Measurements from ENCODE around the gene MAPK10.

MAPK10 gene

DNA sequence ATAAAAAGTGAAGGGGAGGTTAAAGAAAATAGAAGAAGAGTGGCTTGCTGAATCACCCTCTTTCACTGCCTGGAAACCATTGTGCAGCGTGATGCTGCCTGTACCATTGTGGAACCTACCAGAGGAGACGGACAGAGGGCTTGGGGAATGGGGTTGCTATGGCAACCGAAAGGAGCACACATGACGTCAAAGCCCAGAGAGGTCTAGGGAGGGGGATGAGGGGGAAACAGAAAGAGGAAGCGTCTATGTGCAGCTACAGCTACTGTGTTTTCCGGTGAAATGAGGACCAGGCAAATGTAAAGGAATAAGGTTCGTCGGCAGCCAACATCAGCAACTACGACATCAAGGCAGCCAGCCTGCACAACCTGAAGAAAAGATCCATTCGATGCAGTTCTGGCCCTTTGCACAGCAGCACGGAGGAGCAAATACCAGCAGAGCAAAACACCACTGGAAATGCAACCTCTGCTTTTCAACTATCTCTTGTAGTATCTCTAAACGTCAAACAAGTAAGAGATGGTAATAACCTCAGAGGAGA is at the start of gene MAPK10:
Gene MAPK10, minus strand, starts transcription at position 110 of the 535 bp plus-strand sequence.
- DNase-seq, result peak; percentile 69

DNA sequence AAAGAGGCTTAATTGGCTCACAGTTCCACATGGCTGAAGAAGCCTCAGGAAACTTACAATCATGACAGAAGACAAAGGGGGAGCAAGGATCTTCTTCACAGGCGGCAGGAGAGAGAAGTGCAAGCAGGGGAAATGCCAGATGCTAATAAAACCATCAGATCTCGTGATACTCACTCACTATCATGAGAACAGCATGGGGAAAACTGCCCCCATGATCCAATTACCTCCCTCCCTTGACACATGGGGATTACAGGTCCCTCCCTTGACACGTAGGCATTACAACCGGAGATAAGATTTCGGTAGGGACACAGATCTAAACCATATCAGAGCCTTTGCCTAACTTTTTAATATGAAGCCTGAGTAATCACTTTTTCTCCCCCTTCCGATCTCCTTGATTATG is 43.7 kb upstream of the MAPK10 start:
- DNase-seq, result no peak

DNA sequence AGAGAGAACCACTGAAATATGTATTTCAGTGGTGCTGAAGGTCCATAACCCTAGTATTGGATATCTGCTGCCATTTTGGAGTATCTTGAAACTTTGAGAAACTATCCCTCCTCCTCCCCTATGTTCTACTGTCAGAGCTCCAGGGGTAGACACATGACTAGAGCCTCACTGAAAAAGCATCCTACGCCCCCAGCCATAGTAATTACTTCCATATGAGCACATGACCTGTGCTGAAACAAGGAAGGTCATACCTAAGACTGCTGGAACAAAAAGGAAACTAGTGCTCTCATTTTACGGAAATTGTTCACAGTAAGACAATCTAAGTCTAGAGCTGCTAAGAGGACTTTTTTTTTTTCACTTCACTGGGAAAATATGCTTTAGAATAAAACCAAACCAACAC is 42.0 kb upstream of the MAPK10 start:
- no peak for DNase-seq

DNA sequence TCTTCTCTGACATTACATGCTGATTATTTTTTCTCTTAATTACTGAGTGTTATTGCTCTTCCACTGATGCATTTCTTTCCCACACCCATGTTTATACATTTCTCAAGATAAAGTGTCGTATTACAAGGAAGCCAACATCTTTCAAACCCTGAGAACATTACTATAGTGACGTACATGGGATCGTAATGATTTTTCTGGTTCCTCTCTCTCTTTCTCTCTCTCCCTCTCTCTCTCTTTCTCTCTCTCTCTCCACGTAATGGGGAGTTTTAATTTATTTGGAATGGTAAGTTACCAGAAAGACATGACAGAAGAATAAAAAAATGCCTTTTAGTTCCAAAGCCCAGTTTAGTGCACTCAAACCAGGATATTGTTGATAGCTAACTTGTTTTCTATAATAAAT is 40.4 kb upstream of the MAPK10 start:
- no peak for DNase-seq

DNA sequence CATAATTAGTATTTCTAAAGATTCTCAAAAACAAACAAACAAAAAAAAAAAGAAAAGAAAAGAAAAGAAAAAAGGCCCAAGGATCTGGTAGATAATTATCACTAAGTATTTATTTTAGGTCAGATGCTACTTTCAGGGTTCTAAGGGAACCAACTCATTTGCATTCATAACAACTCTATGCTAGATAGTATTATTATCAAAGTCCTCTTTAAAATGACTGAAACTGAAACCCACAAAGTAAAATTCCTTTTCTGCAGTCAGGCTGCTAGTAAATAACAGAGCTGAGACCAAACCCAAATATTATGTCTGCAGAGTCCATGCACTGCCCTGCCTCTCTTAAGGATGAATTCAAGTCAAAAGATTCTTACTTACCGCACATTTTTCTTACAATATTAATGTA is 38.3 kb upstream of the MAPK10 start:
- DNase-seq, result no peak

DNA sequence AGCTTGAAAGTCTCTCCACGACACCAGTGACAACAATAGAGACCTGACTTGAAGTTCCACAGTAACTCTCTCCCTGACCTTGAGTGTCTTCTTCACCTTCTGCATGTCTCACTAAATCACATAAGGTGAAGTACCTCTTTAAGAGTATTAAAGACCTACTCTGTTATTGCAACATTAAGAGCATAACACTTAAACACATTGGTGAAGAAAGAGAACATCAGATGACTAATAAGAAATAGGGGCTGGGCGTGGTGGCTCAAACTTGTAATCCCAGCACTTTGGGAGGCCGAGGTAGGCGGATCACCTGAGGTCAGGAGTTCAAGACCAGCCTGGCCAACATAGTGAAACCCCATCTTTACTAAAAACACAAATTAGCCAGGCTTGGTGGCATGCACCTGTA is 33.9 kb upstream of the MAPK10 start:
- no peak for DNase-seq

DNA sequence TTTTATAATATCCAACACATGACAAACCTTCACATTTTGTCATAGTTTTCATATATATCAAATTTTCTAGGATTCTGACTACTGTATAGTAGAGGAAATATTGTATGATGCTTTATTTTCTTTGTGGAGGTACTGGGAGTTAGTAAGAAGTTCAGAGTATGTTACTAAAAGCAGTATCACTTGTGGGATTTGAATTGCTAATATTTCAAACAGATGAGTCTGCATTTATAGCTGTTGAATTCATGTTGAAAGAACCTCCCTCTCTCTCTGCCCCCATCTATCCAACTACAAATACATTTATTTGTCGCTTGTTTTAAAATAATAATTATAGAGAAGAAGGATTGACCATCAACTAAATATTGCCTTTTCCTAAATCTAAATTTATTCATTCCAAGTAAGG is 29.8 kb upstream of the MAPK10 start:
- DNase-seq, result no peak

DNA sequence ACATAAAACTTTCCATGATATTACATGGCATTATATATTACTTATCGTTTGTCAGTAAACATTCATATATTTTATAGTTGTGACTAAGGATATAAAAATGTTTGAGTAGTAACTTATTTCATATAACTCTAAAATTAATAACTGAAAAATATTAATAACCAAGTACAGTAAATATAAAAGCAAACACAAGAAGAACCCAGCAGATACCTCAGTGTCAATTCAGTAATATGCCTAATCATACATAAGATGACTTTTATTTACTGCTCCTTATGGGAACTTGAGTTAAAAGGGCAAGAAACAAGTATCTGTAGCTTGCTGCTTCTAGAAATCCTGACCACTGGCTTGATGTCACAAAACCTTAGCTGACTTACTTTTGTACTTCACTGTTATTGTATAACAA is 28.4 kb upstream of the MAPK10 start:
- DNase-seq, result no peak

DNA sequence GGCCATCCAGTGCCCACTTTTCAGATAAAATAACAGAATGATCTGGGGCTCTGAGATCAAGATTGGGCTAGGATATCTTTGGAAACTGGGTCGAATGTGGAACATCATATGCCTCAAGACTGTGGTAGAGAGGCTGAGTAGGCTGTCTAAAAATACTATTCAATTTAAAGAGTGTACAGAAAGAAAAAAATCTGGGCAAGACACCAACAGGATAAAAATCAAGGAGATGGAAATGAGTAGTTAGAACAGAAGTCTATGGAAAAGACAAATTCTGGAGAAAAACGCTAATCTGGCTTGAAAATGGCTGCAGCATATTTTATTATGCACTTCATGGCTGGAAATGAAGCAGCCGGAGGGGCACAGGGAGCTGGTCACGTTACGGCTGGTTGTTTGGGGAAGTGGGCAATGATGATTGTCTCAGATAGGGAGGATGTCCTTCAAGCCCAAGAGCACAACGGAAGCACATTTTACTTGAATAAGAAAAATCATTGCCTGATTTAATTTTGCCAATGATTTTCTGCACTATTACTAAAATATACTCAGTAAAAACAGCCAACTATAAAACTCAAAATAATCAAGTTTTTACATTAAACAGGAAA is 27.1 kb upstream of the MAPK10 start:
- no peak for DNase-seq

DNA sequence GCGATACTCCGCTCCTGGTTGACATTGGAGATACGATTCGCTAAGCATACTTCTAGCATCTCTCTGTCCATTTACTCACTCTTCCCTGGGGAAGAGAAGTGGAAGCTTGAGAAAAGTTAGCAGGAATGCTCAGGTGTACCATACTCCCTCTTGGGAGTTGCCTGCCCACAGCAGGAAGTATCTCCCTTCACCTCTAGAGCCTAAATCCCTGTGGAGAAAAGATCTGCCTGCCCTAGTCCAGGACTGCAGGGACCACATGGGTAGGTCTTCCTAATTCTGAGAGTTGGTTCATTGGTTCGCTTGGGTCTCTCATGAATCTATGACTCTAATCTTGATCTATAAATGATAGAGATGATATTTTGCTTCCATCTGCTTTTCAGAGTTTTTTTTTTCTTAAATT is 26.3 kb upstream of the MAPK10 start:
- no peak for DNase-seq

DNA sequence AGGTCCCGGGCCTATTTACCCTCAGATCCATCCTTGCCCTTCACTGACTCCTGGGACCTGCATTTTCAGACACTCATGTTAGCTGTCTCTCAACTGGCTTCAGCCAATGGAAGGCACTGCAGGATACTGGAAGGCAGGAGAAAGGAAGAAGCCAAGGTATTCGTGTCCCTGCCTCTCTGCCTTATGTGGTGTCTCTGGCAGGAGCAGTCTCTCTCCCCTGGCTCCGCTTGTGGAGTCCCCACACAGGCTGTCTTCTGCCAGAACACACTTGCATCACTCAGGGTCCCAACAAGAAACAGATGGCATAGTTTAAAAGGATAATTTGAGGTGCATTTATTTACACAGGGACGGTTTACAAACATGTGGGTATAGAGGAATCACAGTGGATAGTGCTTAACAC is 21.6 kb upstream of the MAPK10 start:
- DNase-seq, result no peak

DNA sequence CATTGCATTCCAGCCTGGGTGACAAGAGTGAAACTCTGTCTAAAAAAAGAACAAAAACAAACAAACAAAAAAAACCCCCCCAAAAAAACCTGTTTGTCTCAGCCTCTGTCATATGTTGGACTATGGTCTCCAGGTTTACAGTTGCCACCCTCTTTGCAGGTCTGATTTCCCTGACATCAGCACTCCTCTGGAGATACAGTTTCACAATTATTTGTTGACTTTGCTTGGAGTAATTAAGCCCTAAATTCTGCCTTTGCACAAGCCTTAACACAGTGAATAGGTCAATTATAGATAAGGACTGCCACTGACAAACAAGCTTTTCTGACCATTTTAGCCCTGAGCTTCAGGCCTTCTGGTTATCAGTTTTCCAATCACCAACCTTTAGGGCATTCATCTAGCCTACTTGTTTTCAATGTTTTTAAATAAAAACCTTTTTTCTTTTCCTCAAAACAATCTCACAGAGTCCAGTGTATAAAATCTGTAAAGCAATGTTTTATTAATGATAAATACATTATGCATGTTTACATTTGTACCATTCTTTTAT is 20.4 kb upstream of the MAPK10 start:
- DNase-seq, result no peak

DNA sequence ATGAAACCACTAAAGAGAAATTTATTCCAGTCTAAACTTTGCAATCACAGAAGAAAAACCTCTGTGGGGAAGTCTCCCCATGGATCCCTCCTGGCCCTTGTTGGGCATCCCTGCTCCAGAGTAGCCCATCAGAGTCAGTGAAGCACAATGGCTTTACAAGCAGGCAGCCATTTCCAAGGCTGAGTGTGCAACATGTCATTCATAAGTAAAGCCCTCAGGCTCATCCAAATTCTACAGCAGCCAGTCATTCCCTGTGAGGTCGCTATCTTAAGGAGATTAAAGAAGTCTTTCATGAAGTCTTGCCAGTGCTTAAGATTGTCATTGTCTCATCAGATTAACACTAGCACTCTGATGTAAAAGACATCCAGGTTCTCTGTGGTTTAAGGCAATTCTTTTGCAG is 17.0 kb upstream of the MAPK10 start:
- DNase-seq, result no peak

DNA sequence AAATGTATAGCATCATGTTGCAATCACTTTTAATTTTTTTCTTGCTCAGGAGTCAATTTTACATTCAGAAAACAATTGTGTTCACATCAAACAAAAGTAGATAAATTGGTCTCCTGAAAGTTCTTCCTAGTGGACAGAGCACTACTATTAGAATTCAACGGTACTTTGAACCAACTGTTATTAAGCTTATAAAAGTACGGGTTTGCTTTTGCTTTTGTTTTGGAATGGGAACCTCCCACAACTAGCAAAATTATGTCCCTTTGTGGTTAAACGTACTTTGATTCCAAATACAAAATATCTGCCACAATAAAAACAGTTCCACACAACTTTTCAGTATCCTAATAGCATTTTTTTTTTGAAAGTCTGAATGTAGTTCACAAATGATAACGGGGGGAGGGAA is 8.6 kb upstream of the MAPK10 start:
- no peak for DNase-seq

DNA sequence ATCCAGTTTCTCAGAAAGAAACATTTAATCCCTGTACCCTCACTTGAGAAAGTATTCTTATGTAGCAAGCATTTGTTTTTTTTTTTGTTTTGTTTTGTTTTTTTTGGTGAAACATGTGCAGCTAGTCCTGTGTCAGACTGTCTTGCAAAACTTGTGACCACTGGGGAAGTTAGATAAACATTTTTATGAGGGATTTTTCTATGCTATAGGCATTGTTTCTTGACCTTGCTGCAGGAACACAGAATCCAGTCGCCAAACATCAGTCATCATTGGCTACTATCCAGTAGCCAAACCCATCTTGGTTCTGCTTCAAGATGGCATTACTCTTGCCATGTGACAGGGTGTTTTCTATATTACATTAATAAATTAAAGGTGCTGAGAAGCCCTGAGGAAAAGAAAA is 7.7 kb upstream of the MAPK10 start:
- no peak for DNase-seq

DNA sequence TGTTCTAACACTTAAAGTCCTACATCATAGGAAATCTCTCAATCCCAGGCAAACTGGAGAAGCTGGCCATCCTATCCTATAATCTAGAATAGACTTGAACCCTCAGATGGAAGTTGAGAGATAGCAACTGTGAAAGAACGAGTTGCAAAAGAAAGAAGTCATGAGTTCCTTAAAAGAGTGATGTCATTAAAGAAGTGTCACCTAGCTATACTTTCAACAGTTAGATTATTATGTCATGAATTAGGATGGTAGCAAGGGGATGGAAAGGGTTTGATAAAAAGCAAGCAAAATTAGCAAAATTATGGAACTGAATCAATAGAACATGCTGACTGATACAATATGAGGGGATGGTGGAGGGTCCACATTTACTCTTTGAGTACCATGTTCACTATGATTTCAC is 7.1 kb upstream of the MAPK10 start:
- DNase-seq, result no peak

DNA sequence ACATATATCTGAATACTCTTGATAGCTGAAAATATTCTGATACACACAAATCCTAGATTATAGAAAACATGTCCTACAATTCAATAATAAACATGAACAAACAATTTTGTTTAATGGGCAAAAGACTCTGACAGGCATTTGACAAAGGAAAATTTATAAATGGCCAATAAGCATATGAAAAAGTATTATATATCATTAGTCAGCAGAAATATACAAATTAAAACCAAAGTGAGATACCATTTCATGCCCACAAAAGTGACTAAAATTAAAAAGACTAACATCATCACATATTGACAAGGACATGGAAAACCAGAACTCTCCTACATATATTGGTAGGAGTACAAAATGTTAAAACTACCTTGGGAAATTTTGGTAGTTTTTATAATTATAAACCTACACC is 2.7 kb upstream of the MAPK10 start:
- DNase-seq, result no peak

DNA sequence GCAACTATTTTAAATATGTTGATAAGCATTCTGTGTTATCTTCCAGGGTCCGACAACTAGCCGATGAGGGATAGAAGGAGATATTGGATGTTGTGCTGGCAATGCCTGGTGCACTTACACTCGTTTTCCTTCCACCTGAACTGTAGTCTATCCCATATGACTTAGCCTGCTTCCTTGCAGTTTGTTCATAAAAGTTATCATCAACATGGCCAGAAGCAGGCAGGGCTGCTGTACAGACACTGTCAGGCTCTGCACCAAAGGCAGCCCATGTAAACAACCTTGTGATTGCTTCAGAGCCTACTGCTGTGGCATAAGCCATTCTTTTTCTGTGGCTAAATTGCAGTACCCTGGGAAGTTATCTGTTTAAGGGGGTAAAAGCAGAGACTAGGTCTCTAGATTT is 1.6 kb downstream of the MAPK10 start:
- DNase-seq, result no peak

DNA sequence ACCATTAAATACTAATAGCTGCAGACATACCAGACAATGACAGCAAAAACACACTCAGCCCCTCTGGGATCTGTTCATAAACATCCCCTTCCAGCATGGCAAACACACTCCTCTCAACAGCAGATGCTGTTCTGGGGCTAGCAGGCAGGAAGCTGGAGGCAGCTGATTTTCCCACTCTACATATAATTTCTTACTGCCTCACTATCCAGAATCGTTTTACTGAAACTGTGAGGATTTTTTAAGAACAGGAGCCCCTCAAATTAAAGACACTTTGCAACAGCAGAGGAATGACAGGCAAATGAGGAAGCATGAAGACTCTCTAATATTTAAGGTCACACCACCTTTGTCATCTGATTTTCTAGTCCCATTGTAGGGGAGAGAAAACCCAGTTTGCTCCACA is 2.2 kb downstream of the MAPK10 start:
- DNase-seq, result no peak

DNA sequence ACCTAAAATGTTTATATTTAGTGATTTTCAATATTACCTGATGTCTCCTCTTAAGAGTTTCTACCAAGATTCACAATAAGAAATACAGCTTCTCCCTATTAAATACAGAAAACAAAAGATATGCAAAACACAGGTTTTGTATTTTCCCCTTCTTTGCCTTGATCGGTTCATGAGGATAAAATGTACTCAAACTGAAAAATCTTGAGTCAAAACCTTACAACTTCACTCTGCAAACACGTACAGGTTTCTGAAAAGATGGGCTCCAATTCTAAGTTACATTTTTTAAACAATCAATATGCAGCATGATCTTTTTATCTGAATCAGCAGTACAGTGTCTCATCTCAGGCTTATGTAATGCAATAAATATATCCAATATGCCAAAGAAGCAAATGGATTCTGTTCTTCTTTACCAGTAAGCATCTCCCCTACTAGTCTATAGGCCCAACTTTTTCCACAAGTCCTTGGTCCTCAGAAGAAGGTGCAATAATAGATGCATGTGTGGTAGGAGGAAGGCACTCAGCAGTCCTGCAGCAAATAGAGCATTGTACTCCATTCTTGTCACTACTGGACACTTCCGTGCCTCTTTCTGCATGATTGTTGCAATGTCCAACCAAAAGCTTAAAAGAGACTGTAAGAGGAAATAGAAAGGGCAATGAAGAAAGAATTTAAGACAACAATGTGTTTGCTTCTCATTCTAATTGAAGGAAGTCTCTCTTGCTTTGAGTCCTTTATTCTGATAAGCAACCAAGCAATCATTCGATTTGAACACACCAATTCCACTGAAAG is 3.2 kb downstream of the MAPK10 start:
- no peak for DNase-seq

DNA sequence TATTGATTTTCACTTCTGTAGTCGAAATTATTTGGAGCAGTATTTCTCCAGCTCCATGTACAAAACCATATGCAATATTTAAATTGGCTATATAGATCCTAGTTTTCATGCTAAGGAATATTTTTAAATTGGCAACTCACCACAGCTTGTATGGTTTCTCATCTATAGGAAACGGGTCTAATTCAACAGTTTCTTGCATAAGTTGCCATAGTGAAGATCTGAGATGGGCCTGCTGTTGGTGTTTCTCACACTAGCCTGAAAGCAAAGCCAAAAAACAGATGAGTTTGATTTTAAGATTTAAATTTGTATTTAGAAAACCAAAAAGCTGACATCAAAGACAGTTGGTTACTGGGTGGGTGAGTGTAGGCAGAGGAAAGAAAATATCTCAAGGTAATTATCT is 5.5 kb downstream of the MAPK10 start:
- DNase-seq, result no peak

DNA sequence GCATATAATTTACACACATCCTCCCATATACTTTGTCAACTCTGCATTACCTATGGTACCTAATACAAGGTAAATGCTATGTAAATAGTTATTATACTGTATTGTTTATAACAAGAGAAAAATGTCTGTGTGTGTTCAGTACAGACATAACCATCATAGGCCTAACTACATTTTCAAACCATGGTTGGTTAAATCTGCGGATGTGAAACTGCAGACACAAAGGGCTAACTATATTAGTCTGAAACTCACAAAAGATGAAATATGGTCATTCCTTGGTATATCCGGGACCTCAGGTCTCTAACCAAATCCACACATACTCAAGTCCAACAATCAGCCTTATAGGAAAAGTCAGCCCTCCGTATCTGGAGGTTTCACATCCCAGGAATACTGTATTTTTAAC is 13.5 kb downstream of the MAPK10 start:
- no peak for DNase-seq

DNA sequence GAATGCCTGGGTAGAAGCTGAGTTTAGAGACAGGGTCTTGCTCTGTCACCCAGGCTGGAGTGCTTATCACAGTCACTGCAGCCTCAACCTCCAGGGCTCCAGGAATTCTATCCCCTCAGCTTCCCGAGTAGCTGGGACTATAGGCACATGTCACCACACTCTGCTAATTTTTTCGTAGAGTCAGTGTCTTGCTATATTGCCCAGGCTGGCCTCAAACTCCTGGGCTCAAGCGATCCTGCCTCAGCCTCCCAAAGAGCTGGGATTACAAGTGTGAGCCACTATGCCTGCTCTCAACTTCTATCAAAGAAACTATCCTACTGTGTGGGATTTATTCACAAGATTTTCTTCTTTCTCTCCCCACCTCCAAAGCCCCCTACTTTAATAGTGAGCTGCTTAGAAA is 15.7 kb downstream of the MAPK10 start:
- no peak for DNase-seq

DNA sequence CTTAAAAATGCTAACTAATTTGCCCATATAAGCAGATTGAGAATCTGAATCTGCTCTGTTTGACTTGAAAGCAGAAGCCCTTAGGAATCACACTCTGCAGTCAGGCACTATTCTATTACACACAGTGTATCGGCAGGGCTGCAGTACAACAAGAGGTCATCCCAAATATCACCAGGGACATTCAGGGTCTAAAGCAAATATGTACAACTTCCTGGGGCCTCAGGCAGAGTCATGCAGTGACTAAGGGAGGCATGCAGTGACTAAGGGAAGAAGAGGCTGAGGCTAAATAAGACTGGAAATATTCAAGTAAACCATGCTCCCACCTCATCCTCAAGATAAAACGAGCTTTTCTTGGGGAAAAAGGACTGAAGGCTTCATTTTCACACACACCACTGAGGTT is 20.9 kb downstream of the MAPK10 start:
- no peak for DNase-seq

DNA sequence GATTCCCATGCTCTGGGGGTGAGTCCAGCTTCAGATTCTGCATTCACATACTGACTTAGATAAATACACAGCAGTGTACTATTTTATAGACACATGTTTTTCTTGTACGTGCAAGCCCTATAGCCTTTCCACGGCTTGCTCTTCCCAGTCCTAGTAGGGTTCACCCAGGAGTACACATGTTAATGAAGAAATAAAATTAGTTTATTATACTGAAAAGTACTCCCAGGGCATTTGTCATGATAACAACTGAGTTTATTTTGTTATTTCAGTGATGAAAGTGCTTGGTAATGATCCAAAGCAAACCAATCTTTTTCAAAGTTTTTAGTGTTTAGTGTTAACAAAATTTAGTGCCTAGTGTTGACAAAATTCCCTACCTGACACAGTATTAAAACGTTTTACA is 21.3 kb downstream of the MAPK10 start:
- DNase-seq, result no peak

Measured in CD4-positive, alpha-beta T cell treated with Interleukin-10 for 1 hour (primary cell).